HL-60/S4 treated with phorbol 12-myristate 13-acetate at 8.2 ng/mL for 4 days and 3 days (cell line): Measurements from ENCODE around the gene EPHA1.
"Not testable (repeated sequence)": the region's sequence is repeated elsewhere in the genome, so short reads cannot be mapped to it uniquely, and the experiment has no call there.

Experiments used
- in situ Hi-C: fragments of 300-500 bp; cut with MboI; formaldehyde crosslinking; loops from 2 replicates; pipeline ENCODE4 v1.15.0; 2022; ENCODE audit warnings: low sequenced_read_pairs

The EPHA1 gene

GRCh38 chr7:143406002-143406357, 2.7 kb downstream of the EPHA1 start:
- in situ Hi-C loops, result loop anchor here (25.0 kb wide), 1 partner anchor 394 kb away; no protein-coding TSS in a partner anchor

GRCh38 chr7:143405173-143406001, 3.3 kb downstream of the EPHA1 start:
- in situ Hi-C loops, result loop anchor here (25.0 kb wide), 1 partner anchor 393 kb away; no protein-coding TSS in a partner anchor

- in situ Hi-C loops, result loop anchor here (25.0 kb wide), 1 partner anchor 390 kb away; no protein-coding TSS in a partner anchor
Measured at GRCh38 chr7:143402233-143402632, 6.4 kb downstream of the EPHA1 start.

- in situ Hi-C loops, result loop anchor here (25.0 kb wide), 1 partner anchor 389 kb away; no protein-coding TSS in a partner anchor
Measured at GRCh38 chr7:143401265-143401664, 7.4 kb downstream of the EPHA1 start.

- in situ Hi-C loops, result loop anchor here (25.0 kb wide), 1 partner anchor 387 kb away; no protein-coding TSS in a partner anchor
Measured at GRCh38 chr7:143399642-143400041, 9.0 kb downstream of the EPHA1 start.

- in situ Hi-C loops, result no loop called here
Measured at GRCh38 chr7:143399151-143399550, 9.5 kb downstream of the EPHA1 start.

GRCh38 chr7:143398616-143399015, 10.0 kb downstream of the EPHA1 start:
- in situ Hi-C loops, result no loop called here

- in situ Hi-C loops, result no loop called here
Measured at GRCh38 chr7:143397710-143398530, 10.7 kb downstream of the EPHA1 start.

GRCh38 chr7:143396625-143397556, 11.8 kb downstream of the EPHA1 start:
- in situ Hi-C loops, result no loop called here

- in situ Hi-C loops, result no loop called here
Measured at GRCh38 chr7:143396182-143396581, 12.5 kb downstream of the EPHA1 start.

GRCh38 chr7:143395187-143396149, 13.2 kb downstream of the EPHA1 start:
- in situ Hi-C loops, result no loop called here

- in situ Hi-C loops, result no loop called here
Measured at GRCh38 chr7:143394777-143395176, 13.9 kb downstream of the EPHA1 start.

GRCh38 chr7:143394068-143394467, 14.6 kb downstream of the EPHA1 start:
- in situ Hi-C loops, result no loop called here

- in situ Hi-C loops, result no loop called here
Measured at GRCh38 chr7:143393267-143394041, 15.2 kb downstream of the EPHA1 start.

- in situ Hi-C loops, result no loop called here
Measured at GRCh38 chr7:143392875-143393266, 15.8 kb downstream of the EPHA1 start.

- in situ Hi-C loops, result not testable (repeated sequence)
Measured at GRCh38 chr7:143392427-143392826, 16.2 kb downstream of the EPHA1 start.

GRCh38 chr7:143391462-143392404, 16.9 kb downstream of the EPHA1 start:
- in situ Hi-C loops, result no loop called here
